Cardiac muscle cell (in vitro differentiated cells and primary cell): ENCODE measurements around the gene NAB1. TPM values are rescaled to one million over a fixed set of nuclear protein-coding genes. Genes with fewer than 3 reads are reported as not detected.
A peak's percentile ranks its signal among the peaks of the same experiment; 100 is the strongest.

Source experiments
- DNase-seq, 2 donors: peaks; one replicate each; pipeline versions ENCODE4 v3.0.0 to v3.0.0-alpha.2; 2010 to 2017; ENCODE audit warnings: low read depth in 1 of 2, low spot score in 1 of 2
- H3K27ac ChIP-seq: fragments of 200-600 bp; sonication (generic); 2 replicates; pipeline ENCODE4 v1.5.1; 2016
- H3K27me3 ChIP-seq: fragments of 200-600 bp; sonication (generic); 2 replicates; pipeline ENCODE4 v1.6.0; 2016; ENCODE audit warnings: control low read depth
- H3K36me3 ChIP-seq: fragments of 200-600 bp; sonication (generic); 2 replicates; pipeline ENCODE4 v1.5.1; 2016; ENCODE audit warnings: control low read depth
- H3K4me1 ChIP-seq: fragments of 200-600 bp; sonication (generic); 2 replicates; pipeline ENCODE4 v1.8.1; 2017; ENCODE audit warnings: low read depth, mild to moderate bottlenecking, mixed run types
- H3K4me3 ChIP-seq: fragments of 200-600 bp; sonication (generic); 2 replicates; pipeline ENCODE4 v1.5.1; 2016; ENCODE audit warnings: mild to moderate bottlenecking
- H3K9me3 ChIP-seq: fragments of 200-600 bp; sonication (generic); 2 replicates; pipeline ENCODE4 v1.5.1; 2017; ENCODE audit warnings: low read depth, mild to moderate bottlenecking, control low read depth
- CTCF ChIP-seq: IDR thresholded peaks from 2 replicates; pipeline ENCODE4 v1.5.1; 2012; ENCODE audit warnings: low read depth, mild to moderate bottlenecking, low read length
- polyA plus RNA-seq: library from polyadenylated mRNA; unstranded; fragments of >200 nt; fragmentation: Nextera tagmentation; extraction: Ambion mirVana; gene quantifications from 2 replicates; pipeline ENCODE4 v1.2.1, GENCODE V29; 2016
- total RNA-seq: library from RNA; depleted of rRNA; stranded (reverse); fragments of >200 nt; gene quantifications from 2 replicates; pipeline ENCODE4 v1.2.3, GENCODE V29; 2016

NAB1 gene
- total and polyA plus RNA-seq, 2 experiments from 2014 or later: 10.0 to 50.7 TPM

GRCh38 chr2:190720691-190721090 lies 71.8 kb downstream of the NAB1 start:
- Histone ChIP-seq H3K27me3 (no peaks in the 10 kb centered on the region), H3K4me1 (peaks cover 13% of the 10 kb centered on the region), H3K27ac (no peak overlapping the region), H3K9me3 (no peaks in the 10 kb centered on the region), H3K36me3 (no peaks in the 10 kb centered on the region), H3K4me3 (no peak overlapping the region)
- DNase-seq: no peak
- TF ChIP-seq CTCF: no peak

- no peak overlapping the region for H3K4me3 ChIP-seq
- H3K27me3 ChIP-seq: no peaks in the 10 kb centered on the region
- H3K36me3 ChIP-seq: no peaks in the 10 kb centered on the region
- no peak for TF ChIP-seq CTCF
- H3K27ac ChIP-seq: no peak overlapping the region
- no peaks in the 10 kb centered on the region for H3K9me3 ChIP-seq
- peaks cover 28% of the 10 kb centered on the region for H3K4me1 ChIP-seq
- no peak for DNase-seq
Measured at GRCh38 chr2:190722061-190722759, 73.3 kb downstream of the NAB1 start.

- Histone ChIP-seq H3K27ac (no peak overlapping the region), H3K4me1 (peaks cover 32% of the 10 kb centered on the region), H3K4me3 (no peak overlapping the region), H3K9me3 (no peaks in the 10 kb centered on the region), H3K36me3 (no peaks in the 10 kb centered on the region), H3K27me3 (no peaks in the 10 kb centered on the region)
- no peak for DNase-seq
- TF ChIP-seq CTCF: no peak
Measured at GRCh38 chr2:190722835-190723234, 74.0 kb downstream of the NAB1 start.

GRCh38 chr2:190723397-190724090 lies 74.7 kb downstream of the NAB1 start:
- H3K27me3 ChIP-seq: no peaks in the 10 kb centered on the region
- no peaks in the 10 kb centered on the region for H3K9me3 ChIP-seq
- no peak overlapping the region for H3K27ac ChIP-seq
- peaks cover 32% of the 10 kb centered on the region for H3K4me1 ChIP-seq
- no peak for TF ChIP-seq CTCF
- no peaks in the 10 kb centered on the region for H3K36me3 ChIP-seq
- H3K4me3 ChIP-seq: no peak overlapping the region
- peak in 1 of 2 donors; percentile 48 for DNase-seq

- peak in 1 of 2 donors; percentile 50 for DNase-seq
- no peak for TF ChIP-seq CTCF
- H3K9me3 ChIP-seq: no peaks in the 10 kb centered on the region
- H3K36me3 ChIP-seq: no peaks in the 10 kb centered on the region
- no peak overlapping the region for H3K4me3 ChIP-seq
- H3K4me1 ChIP-seq: peaks cover 22% of the 10 kb centered on the region
- H3K27me3 ChIP-seq: no peaks in the 10 kb centered on the region
- no peak overlapping the region for H3K27ac ChIP-seq
Measured at GRCh38 chr2:190726255-190726654, 77.4 kb downstream of the NAB1 start.
